ENCODE results near the gene NCS1. TPM values are rescaled to one million over a fixed set of nuclear protein-coding genes. Genes with fewer than 3 reads are reported as not detected.

The NCS1 gene
- total RNA-seq, 1 donor from 2014 or later: 37.7 TPM

DNA sequence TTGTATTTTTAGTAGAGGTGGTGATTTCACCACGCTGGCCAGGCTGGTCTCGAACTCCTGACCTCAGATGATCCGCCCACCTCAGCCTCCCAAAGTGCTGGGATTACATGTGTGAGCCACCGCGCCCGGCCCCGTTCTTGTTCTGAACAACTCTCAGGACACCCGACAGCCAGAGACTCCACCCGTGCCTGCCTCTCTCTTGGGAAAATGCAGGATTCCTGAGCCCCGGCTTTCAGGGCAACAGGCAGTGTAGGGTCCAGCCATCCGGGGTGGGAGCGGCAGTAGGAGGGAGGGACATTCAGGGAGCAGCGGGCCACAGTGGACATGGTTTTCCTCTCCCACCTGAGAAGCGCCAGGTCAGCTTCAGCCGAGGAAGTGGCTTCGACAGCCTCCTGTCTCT lies 34.4 kb downstream of the NCS1 start:
- Mint-ChIP-seq H3K4me1 (ENCODE audit: unreplicated experiment) (peaks cover 17% of the 10 kb centered on the region), H3K36me3 (ENCODE audit: unreplicated experiment) (peaks cover 3% of the 10 kb centered on the region), H3K27me3 (ENCODE audit: unreplicated experiment) (no peaks in the 10 kb centered on the region), H3K9me3 (ENCODE audit: unreplicated experiment) (no peaks in the 10 kb centered on the region), H3K27ac (ENCODE audit: unreplicated experiment) (no peak overlapping the region), H3K4me3 (ENCODE audit: unreplicated experiment) (no peak overlapping the region)
- TF ChIP-seq CTCF (IDR thresholded peaks at IDR 0.05): no peak
- no peak for DNase-seq (ENCODE audit: extremely low spot score, unreplicated experiment)

DNA sequence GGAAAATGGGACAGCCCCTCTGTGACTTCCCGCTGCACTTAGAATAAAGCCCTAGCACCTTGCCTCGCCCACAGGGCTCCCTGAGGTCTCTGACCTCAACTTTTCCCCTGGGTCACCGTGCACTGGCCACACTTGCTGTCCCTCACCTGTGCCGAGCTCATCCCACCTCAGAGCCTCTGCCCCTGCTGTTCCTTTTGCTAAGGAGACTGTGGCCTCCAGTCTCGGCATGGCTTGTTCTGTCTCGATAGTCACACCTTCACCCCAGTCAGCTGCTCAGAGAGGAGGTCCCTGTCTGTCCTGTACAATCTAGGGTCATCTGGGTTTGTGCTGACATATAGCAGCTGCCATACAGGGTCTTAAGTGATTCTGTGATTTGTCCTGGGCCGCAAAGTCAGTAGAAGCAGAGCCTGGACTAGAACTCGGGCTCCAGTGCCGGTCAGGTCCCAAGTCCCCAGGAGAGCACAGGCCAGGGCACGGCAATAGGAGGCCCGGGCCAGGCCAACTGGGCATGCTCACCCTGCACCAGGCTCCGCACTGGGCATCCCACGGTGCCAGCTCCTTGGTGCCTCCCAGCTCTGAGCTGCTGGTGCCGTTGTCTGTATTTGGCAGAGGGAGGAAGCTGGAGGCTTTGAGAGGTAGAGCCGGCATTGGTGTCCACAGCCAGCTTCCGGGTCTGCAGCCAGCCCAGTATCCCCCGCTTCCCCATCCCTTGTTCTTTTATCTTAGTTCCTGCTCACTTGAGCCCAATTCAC lies 35.2 kb downstream of the NCS1 start:
- H3K27me3 Mint-ChIP-seq (ENCODE audit: unreplicated experiment): no peaks in the 10 kb centered on the region
- H3K36me3 Mint-ChIP-seq (ENCODE audit: unreplicated experiment): peaks cover 2% of the 10 kb centered on the region
- no peak for TF ChIP-seq CTCF (IDR thresholded peaks at IDR 0.05)
- H3K9me3 Mint-ChIP-seq (ENCODE audit: unreplicated experiment): no peaks in the 10 kb centered on the region
- no peak for DNase-seq (ENCODE audit: extremely low spot score, unreplicated experiment)
- H3K27ac Mint-ChIP-seq (ENCODE audit: unreplicated experiment): no peak overlapping the region
- H3K4me3 Mint-ChIP-seq (ENCODE audit: unreplicated experiment): no peak overlapping the region
- H3K4me1 Mint-ChIP-seq (ENCODE audit: unreplicated experiment): peaks cover 19% of the 10 kb centered on the region

GRCh38 chr9:130208600-130209347 lies 36.6 kb downstream of the NCS1 start:
- Mint-ChIP-seq H3K4me1 (ENCODE audit: unreplicated experiment) (peaks cover 21% of the 10 kb centered on the region), H3K36me3 (ENCODE audit: unreplicated experiment) (peaks cover 2% of the 10 kb centered on the region), H3K4me3 (ENCODE audit: unreplicated experiment) (no peak overlapping the region), H3K27ac (ENCODE audit: unreplicated experiment) (peak overlapping the region; percentile 21), H3K27me3 (ENCODE audit: unreplicated experiment) (no peaks in the 10 kb centered on the region), H3K9me3 (ENCODE audit: unreplicated experiment) (no peaks in the 10 kb centered on the region)
- no peak for DNase-seq (ENCODE audit: extremely low spot score, unreplicated experiment)
- TF ChIP-seq CTCF (IDR thresholded peaks at IDR 0.05): no peak

DNA sequence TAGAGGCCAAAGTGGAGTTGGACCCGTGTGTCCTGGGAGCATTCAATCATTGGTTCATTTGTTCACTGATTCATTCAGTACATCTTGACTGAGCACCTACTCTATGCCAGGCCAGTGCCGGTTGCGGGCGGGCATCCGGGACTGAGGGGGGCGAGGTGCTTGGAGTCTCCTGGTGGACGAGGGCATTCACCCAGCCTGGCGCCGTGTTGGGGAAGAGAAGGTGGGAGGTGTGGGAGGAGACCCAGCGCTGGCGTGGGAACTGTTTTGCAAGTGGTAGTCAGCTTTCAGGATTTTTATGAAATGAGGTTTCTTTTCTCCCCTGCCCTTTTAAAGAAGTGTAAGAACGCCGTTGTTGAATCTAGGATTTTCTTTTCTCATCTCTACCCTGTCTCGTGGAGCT lies 37.2 kb downstream of the NCS1 start:
- no peak overlapping the region for H3K4me3 Mint-ChIP-seq (ENCODE audit: unreplicated experiment)
- H3K27ac Mint-ChIP-seq (ENCODE audit: unreplicated experiment): peak overlapping the region; percentile 67
- H3K4me1 Mint-ChIP-seq (ENCODE audit: unreplicated experiment): peaks cover 27% of the 10 kb centered on the region
- DNase-seq (ENCODE audit: extremely low spot score, unreplicated experiment): no peak
- H3K36me3 Mint-ChIP-seq (ENCODE audit: unreplicated experiment): peaks cover 2% of the 10 kb centered on the region
- no peaks in the 10 kb centered on the region for H3K27me3 Mint-ChIP-seq (ENCODE audit: unreplicated experiment)
- no peaks in the 10 kb centered on the region for H3K9me3 Mint-ChIP-seq (ENCODE audit: unreplicated experiment)
- no peak for TF ChIP-seq CTCF (IDR thresholded peaks at IDR 0.05)

DNA sequence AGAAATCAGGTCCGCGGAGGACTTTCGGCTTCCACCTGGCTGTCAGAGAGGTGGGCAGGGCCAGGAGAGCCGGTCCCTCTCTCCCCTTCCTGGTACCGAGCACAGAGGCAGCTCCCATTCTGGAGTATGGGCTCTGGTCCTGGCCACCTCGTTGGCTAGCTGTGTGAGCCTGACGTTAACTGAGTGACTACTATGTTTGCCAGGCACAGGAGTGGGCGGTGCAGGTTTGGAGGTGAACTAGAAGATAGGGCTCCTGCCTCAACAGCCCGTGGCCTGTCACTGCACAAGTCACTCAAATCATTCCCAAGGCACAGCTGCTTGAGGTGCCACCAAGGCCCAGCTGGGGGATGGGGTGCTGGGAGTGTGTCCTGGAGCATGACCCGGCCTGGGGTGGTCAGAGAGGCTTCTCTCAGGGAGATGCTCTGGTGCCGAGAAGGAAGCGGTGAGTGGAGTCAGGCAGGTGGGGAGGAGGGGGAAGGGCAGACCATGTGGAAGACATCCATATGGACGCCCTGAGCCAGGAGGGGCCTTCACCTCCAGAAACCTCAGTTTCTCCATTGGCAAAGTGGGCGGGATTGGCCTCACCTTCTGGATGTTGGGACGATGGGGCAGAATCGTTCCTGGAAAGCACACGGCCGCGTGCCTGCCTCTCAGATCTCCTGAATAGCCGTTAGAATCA lies 39.5 kb downstream of the NCS1 start:
- no peak for DNase-seq (ENCODE audit: extremely low spot score, unreplicated experiment)
- no peak overlapping the region for H3K4me3 Mint-ChIP-seq (ENCODE audit: unreplicated experiment)
- no peak overlapping the region for H3K27ac Mint-ChIP-seq (ENCODE audit: unreplicated experiment)
- TF ChIP-seq CTCF (IDR thresholded peaks at IDR 0.05): no peak
- no peaks in the 10 kb centered on the region for H3K9me3 Mint-ChIP-seq (ENCODE audit: unreplicated experiment)
- no peaks in the 10 kb centered on the region for H3K27me3 Mint-ChIP-seq (ENCODE audit: unreplicated experiment)
- no peaks in the 10 kb centered on the region for H3K36me3 Mint-ChIP-seq (ENCODE audit: unreplicated experiment)
- H3K4me1 Mint-ChIP-seq (ENCODE audit: unreplicated experiment): peaks cover 46% of the 10 kb centered on the region
